Heart left ventricle (tissue), 16 donors: ENCODE measurements around the gene APEH. TPM values are rescaled to one million over a fixed set of nuclear protein-coding genes. Genes with fewer than 3 reads are reported as not detected.

Source experiments
- ATAC-seq, 4 donors: fragments of 200-7000 bp; cut with Tn5 transposase; one replicate each; pipeline ENCODE4 v1.9.1; 2020 to 2022; ENCODE audit warnings: moderate library complexity in 4 of 4, mild to moderate bottlenecking in 3 of 4, moderate number of reproducible peaks in 1 of 4
- DNase-seq, 5 donors: peaks; one replicate each; pipeline ENCODE4 v3.0.0-alpha.2; 2020
- H3K27ac ChIP-seq, 12 donors: fragments of 200-600 bp; sonication (generic) in 4 of 12; one replicate each; pipeline versions ENCODE4 v1.5.0 to v1.8.0; 2016 to 2022; ENCODE audit warnings: mild to moderate bottlenecking in 2 of 12
- H3K27me3 ChIP-seq, 9 donors: fragments of 200-600 bp; sonication (generic) in 2 of 9; one replicate each; pipeline versions ENCODE4 v1.5.1 to v1.8.0; 2016 to 2022; ENCODE audit warnings: mild to moderate bottlenecking in 3 of 9
- H3K36me3 ChIP-seq, 9 donors: fragments of 200-600 bp; sonication (generic) in 2 of 9; one replicate each; pipeline versions ENCODE4 v1.5.0 to v1.8.0; 2018 to 2022; ENCODE audit warnings: mild to moderate bottlenecking in 2 of 9
- H3K4me1 ChIP-seq, 12 donors: fragments of 200-600 bp; sonication (generic) in 4 of 12; one replicate each; pipeline versions ENCODE4 v1.5.0 to v1.8.0; 2016 to 2022; ENCODE audit warnings: mild to moderate bottlenecking in 3 of 12
- H3K4me3 ChIP-seq, 12 donors: fragments of 200-600 bp; sonication (generic) in 4 of 12; one replicate each; pipeline versions ENCODE4 v1.5.0 to v1.8.0; 2017 to 2022; ENCODE audit warnings: mild to moderate bottlenecking in 9 of 12, moderate library complexity in 4 of 12
- H3K9me3 ChIP-seq, 12 donors: fragments of 200-600 bp; sonication (generic) in 4 of 12; one replicate each; pipeline versions ENCODE4 v1.5.0 to v1.8.0; 2016 to 2022; ENCODE audit warnings: mild to moderate bottlenecking in 1 of 12
- POLR2A ChIP-seq, 2 donors: fragments of 450-650 bp; IDR thresholded peaks; one replicate each; pipeline ENCODE4 v1.6.1; 2017; ENCODE audit warnings: antibody characterized with exemption in 2 of 2, mild to moderate bottlenecking in 2 of 2, moderate library complexity in 2 of 2
- WGBS, 4 donors: extraction: QIAGEN DNeasy Blood & Tissue Kit in 2 of 4; methylation state at CpG; one replicate each; pipeline versions ENCODE4 v1.1.5 to v1.1.7; 2013 to 2018; 5-methylcytosine and 5-hydroxymethylcytosine counted together
- intact Hi-C, 10 donors: fragments of 100-400 bp; cut with DNase I; formaldehyde crosslinking; loops; one replicate each; pipeline versions ENCODE4 v1.11.1 to v1.14.2; 2022
- polyA plus RNA-seq, 2 donors: library from polyadenylated mRNA; stranded (reverse); fragments of 200-250 nt; gene quantifications; one replicate each; pipeline ENCODE4 v1.2.3, GENCODE V29; 2013
- total RNA-seq, 9 donors: library from RNA; depleted of rRNA in 2 of 9; stranded (reverse); fragments of >200 nt in 2 of 9; fragmentation: NEBNext Ultra II Directional in 3 of 9; extraction: Animal tissue kit (Norgen Biotek cat#: 25700) in 3 of 9; gene quantifications; one replicate each; pipeline versions ENCODE4 v1.1.0 to v1.2.4, GENCODE V29; 2016 to 2023
- TF ChIP-seq, protein P1 (sequence below), 12 donors: fragments of 200-600 bp; sonication (generic) in 4 of 12; IDR thresholded peaks; one replicate each; pipeline versions ENCODE4 v1.5.0 to v1.8.0; 2018 to 2022; ENCODE audit warnings: antibody characterized with exemption in 12 of 12, mild to moderate bottlenecking in 5 of 12
- donor health status: ischemic (EF 13 %, LVEDD 7.1; RV severe dilation, severe dysfunction).
- donor health status: healthy with polysubstance abuse.
- donor health status: DM: no; HTN: yes; CAD: no.
- donor health status: DM: no; HTN: no; CAD: no.
- donor health status: ischemic (EF 25% LVEDD 6.9; RV normal size, moderate dysfunction).
- donor health status: ischemic (EF 25% LVEDD 5.7; RV mildly dilated, moderate dysfunction).
- donor health status: healthy.
- donor health status: DM: yes; HTN: yes; CAD: no.
- donor health status: ischemic (EF 35%, LVEDD 5.7; RV mildly dilated, moderate dysfunction).
- donor health status: nonischemic (EF 11% LVEDD 7.7; RV severe dilation, severe dysfunction).
- donor health status: DM: yes; HTN: yes; CAD: no.
- donor health status: PGD.
- donor health status: ischemic (EF 29% LVEDD 5.4; RV normal size, mild dysfunction).
- donor health status: nonischemic (EF 23%, LVEDD 6.1; RV moderate dilation, normal function).

APEH gene
- total and polyA plus RNA-seq, 11 donors, result 18.3 to 136 (median 102) TPM

DNA sequence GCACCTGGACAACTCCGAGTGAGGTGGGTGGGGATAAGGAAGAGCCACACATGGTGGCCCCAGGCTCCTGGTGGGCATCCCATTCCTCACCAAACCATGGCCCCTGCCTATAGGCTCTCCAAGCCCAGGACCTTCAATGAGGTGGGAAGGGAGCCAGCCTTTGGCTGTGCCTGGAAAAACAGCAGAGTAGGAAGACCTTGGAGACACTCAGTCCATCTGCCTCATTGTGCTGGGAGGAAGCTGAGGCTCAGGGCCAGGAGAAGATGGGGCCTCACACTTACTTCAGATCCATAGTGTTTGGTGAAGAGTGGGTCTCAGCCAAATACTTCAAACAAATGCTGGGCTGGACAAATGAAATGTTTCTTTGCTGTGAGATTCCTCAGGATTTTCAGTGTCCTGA lies 47.4 kb upstream of the APEH start:
- Histone ChIP-seq H3K27me3 (no peaks in the 10 kb centered on the region), H3K4me1 (no peaks in the 10 kb centered on the region), H3K9me3 (peaks cover 0 to 5% (median 0%) of the 10 kb centered on the region in 12 donors), H3K4me3 (no peak overlapping the region), H3K27ac (no peak overlapping the region), H3K36me3 (no peaks in the 10 kb centered on the region)
- TF ChIP-seq, protein P1, sequence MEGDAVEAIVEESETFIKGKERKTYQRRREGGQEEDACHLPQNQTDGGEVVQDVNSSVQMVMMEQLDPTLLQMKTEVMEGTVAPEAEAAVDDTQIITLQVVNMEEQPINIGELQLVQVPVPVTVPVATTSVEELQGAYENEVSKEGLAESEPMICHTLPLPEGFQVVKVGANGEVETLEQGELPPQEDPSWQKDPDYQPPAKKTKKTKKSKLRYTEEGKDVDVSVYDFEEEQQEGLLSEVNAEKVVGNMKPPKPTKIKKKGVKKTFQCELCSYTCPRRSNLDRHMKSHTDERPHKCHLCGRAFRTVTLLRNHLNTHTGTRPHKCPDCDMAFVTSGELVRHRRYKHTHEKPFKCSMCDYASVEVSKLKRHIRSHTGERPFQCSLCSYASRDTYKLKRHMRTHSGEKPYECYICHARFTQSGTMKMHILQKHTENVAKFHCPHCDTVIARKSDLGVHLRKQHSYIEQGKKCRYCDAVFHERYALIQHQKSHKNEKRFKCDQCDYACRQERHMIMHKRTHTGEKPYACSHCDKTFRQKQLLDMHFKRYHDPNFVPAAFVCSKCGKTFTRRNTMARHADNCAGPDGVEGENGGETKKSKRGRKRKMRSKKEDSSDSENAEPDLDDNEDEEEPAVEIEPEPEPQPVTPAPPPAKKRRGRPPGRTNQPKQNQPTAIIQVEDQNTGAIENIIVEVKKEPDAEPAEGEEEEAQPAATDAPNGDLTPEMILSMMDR (IDR thresholded peaks at IDR 0.05), result no peak
- no peak for TF ChIP-seq POLR2A (IDR thresholded peaks at IDR 0.05)
- intact Hi-C loops, result no loop called here
- DNase-seq (no peak), ATAC-seq (no peak)
- WGBS, 4 donors, result 83 to 89% (median 89%) methylated on average over 1 of the region's 1 CpG

DNA sequence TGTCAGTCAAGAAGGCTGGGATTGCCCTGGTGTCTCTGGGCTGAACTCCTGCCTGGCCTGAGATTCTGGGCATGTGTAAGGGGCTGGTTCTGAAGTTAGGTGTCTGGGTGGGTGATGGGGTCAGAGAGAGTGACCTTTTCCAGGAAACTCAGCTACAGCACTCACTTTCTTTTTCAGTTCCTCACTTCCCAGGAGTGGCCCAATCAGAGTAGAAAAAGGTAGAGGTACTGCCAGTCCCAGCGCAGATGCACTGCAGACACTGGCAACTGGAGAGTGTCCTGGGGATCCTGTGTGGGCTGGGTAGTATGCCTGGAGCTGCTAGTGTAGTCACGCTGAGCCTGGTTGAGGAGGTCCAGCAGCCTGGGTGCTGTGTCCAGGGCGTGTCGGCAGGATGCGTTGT lies 46.5 kb upstream of the APEH start:
- TF ChIP-seq POLR2A (IDR thresholded peaks at IDR 0.05), result no peak
- TF ChIP-seq, protein P1 (IDR thresholded peaks at IDR 0.05), result no peak
- 89 to 98% (median 91%) methylated on average over 5 of the region's 5 CpGs for WGBS, 4 donors
- no peaks in the 10 kb centered on the region for H3K36me3 ChIP-seq
- ATAC-seq (no peak), DNase-seq (no peak)
- H3K27ac ChIP-seq, result no peak overlapping the region
- peaks cover 0 to 9% (median 0%) of the 10 kb centered on the region in 12 donors for H3K9me3 ChIP-seq
- no peaks in the 10 kb centered on the region for H3K4me1 ChIP-seq
- no peaks in the 10 kb centered on the region for H3K27me3 ChIP-seq
- intact Hi-C loops, result no loop called here
- no peak overlapping the region for H3K4me3 ChIP-seq

DNA sequence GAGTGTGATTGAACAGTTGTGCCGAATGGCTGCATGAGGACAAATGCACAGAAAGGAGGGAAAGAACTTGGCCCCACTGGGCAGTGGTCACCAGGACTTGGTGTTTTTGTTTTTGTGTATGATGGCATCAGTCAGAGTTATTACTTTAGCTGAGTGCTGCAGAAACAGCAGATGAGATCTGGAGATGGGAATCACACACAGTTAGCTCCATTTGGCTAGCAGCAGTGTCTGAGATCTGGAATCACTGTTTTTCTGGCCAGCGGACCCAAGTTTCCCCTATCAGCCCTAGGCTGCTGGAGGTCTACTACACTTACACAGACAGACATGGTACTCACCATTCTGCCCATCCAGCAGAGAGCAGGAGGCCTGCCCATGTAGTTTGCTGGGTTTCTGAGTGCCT lies 45.9 kb upstream of the APEH start:
- DNase-seq (no peak), ATAC-seq (no peak)
- Histone ChIP-seq H3K36me3 (no peaks in the 10 kb centered on the region), H3K4me1 (no peaks in the 10 kb centered on the region), H3K27ac (no peak overlapping the region), H3K4me3 (no peak overlapping the region), H3K9me3 (peaks cover 0 to 9% (median 0%) of the 10 kb centered on the region in 12 donors), H3K27me3 (no peaks in the 10 kb centered on the region)
- intact Hi-C loops, result no loop called here
- 88 to 100% (median 96%) methylated on average over 1 to 2 of the region's 2 CpGs for WGBS, 4 donors
- TF ChIP-seq, protein P1 (IDR thresholded peaks at IDR 0.05), result no peak
- no peak for TF ChIP-seq POLR2A (IDR thresholded peaks at IDR 0.05)

DNA sequence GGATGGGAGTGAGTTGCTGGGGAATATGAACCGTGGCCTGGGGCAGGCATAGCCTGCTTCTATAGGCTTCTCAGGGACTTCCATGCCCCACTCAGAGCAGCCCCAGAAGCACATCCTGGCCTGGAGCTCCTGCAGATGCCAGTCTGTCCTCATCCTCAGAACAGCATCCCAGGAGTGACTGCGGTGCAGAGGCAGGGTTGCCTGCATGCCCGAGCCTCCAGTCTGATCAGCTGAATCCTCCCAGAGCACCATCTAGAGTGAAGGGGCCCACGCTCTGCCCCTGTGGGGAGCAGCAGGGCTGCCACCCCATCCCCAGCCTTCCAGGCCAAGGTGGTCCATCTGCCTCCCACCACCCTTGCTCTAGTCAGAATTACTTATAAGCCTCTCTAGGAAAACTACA lies 44.7 kb upstream of the APEH start:
- 91 to 95% (median 94%) methylated on average over 2 to 4 of the region's 4 CpGs for WGBS, 4 donors

More for the DNA sequence above, 44.7 kb upstream of the APEH start:
- TF ChIP-seq, protein P1 (IDR thresholded peaks at IDR 0.05), result no peak
- no peak for TF ChIP-seq POLR2A (IDR thresholded peaks at IDR 0.05)
- Histone ChIP-seq H3K4me1 (no peaks in the 10 kb centered on the region), H3K4me3 (no peak overlapping the region), H3K36me3 (no peaks in the 10 kb centered on the region), H3K27me3 (no peaks in the 10 kb centered on the region), H3K9me3 (peaks cover 0 to 9% (median 0%) of the 10 kb centered on the region in 12 donors), H3K27ac (no peak overlapping the region)
- intact Hi-C loops, result no loop called here
- DNase-seq (no peak), ATAC-seq (no peak)
